H9 (cell line): Measurements from ENCODE around the gene OMD. TPM values are rescaled to one million over a fixed set of nuclear protein-coding genes. Genes with fewer than 3 reads are reported as not detected.

Experiments used
- DNase-seq: peaks from one replicate; pipeline ENCODE4 v3.0.0-alpha.2; 2017
- H2AFZ ChIP-seq: one replicate; pipeline ENCODE4 v1.6.1; 2013; ENCODE audit warnings: mild to moderate bottlenecking, low read length, control low read depth, moderate library complexity
- H2AK5ac ChIP-seq: 2 replicates; pipeline ENCODE4 v1.6.1; 2013; ENCODE audit warnings: low read length, control low read depth, mixed read lengths; ENCODE audit not compliant: insufficient read length
- H2BK120ac ChIP-seq: one replicate; pipeline ENCODE4 v1.6.1; 2013; ENCODE audit warnings: low read depth, mild to moderate bottlenecking, low read length, control low read depth, inconsistent platforms; ENCODE audit not compliant: poor library complexity, severe bottlenecking
- H2BK12ac ChIP-seq: 2 replicates; pipeline ENCODE4 v1.6.1; 2013; ENCODE audit warnings: low read length, control low read depth, mixed read lengths, low read depth; ENCODE audit not compliant: insufficient read length
- H2BK15ac ChIP-seq: 2 replicates; pipeline ENCODE4 v1.6.1; 2013; ENCODE audit warnings: low read depth, low read length, control low read depth
- H2BK20ac ChIP-seq: one replicate; pipeline ENCODE4 v1.6.1; 2013; ENCODE audit warnings: low read depth, mild to moderate bottlenecking, low read length, control low read depth, inconsistent platforms; ENCODE audit not compliant: poor library complexity, severe bottlenecking
- H2BK5ac ChIP-seq: 2 replicates; pipeline ENCODE4 v1.6.1; 2013; ENCODE audit warnings: low read length, control low read depth, mixed read lengths; ENCODE audit not compliant: insufficient read length
- H3K14ac ChIP-seq: 2 replicates; pipeline ENCODE4 v1.6.1; 2013; ENCODE audit warnings: low read length, control low read depth; ENCODE audit not compliant: insufficient read depth
- H3K18ac ChIP-seq: 2 replicates; pipeline ENCODE4 v1.6.1; 2013; ENCODE audit warnings: low read depth, mild to moderate bottlenecking, mixed read lengths, low read length, control low read depth; ENCODE audit not compliant: insufficient read length
- H3K23ac ChIP-seq: 2 replicates; pipeline ENCODE4 v1.6.1; 2013; ENCODE audit warnings: low read length, control low read depth, mixed read lengths, low read depth; ENCODE audit not compliant: insufficient read length
- H3K23me2 ChIP-seq: 2 replicates; pipeline ENCODE4 v1.6.1; 2013; ENCODE audit warnings: low read depth, mild to moderate bottlenecking, mixed read lengths, low read length, control low read depth; ENCODE audit not compliant: insufficient read length, poor library complexity, severe bottlenecking
- H3K27ac ChIP-seq: 2 replicates; pipeline ENCODE4 v1.5.1; 2013; ENCODE audit warnings: low read length, control low read depth, mixed read lengths, low read depth; ENCODE audit not compliant: insufficient read length
- H3K27me3 ChIP-seq: 2 replicates; pipeline ENCODE4 v1.6.1; 2013; ENCODE audit warnings: low read length, control low read depth, inconsistent platforms; ENCODE audit not compliant: insufficient read depth
- H3K4ac ChIP-seq: 2 replicates; pipeline ENCODE4 v1.6.1; 2013; ENCODE audit warnings: low read depth, mild to moderate bottlenecking, control low read depth, inconsistent platforms, low read length, moderate library complexity
- H3K4me1 ChIP-seq: 2 replicates; pipeline ENCODE4 v1.6.1; 2013; ENCODE audit warnings: low read length, control low read depth, inconsistent platforms; ENCODE audit not compliant: insufficient read depth
- H3K4me2 ChIP-seq: 2 replicates; pipeline ENCODE4 v1.6.1; 2013; ENCODE audit warnings: low read length, control low read depth, mixed read lengths; ENCODE audit not compliant: insufficient read length, insufficient read depth
- H3K56ac ChIP-seq: 2 replicates; pipeline ENCODE4 v1.6.1; 2013; ENCODE audit warnings: low read depth, mild to moderate bottlenecking, mixed read lengths, low read length, control low read depth; ENCODE audit not compliant: insufficient read length
- H3K79me1 ChIP-seq: 2 replicates; pipeline ENCODE4 v1.6.1; 2013; ENCODE audit warnings: low read depth, mild to moderate bottlenecking, moderate library complexity, low read length, control low read depth, inconsistent platforms; ENCODE audit not compliant: insufficient read depth, poor library complexity, severe bottlenecking
- H3K79me2 ChIP-seq: 2 replicates; pipeline ENCODE4 v1.6.1; 2013; ENCODE audit warnings: low read length, control low read depth, inconsistent platforms; ENCODE audit not compliant: insufficient read depth
- H3K9ac ChIP-seq: 2 replicates; pipeline ENCODE4 v1.6.1; 2013; ENCODE audit warnings: low read length, control low read depth, mixed read lengths; ENCODE audit not compliant: insufficient read length; ENCODE audit errors: extremely low read depth
- H3K9me3 ChIP-seq: one replicate; pipeline ENCODE4 v1.6.1; 2013; ENCODE audit warnings: low read depth, low read length, inconsistent platforms; ENCODE audit not compliant: control insufficient read depth
- H3T11ph ChIP-seq: one replicate; pipeline ENCODE4 v1.6.1; 2013; ENCODE audit warnings: mild to moderate bottlenecking, low read length, control low read depth, inconsistent platforms
- H4K20me1 ChIP-seq: one replicate; pipeline ENCODE4 v1.6.1; 2013; ENCODE audit not compliant: control insufficient read depth, insufficient read length, insufficient read depth
- H4K5ac ChIP-seq: 2 replicates; pipeline ENCODE4 v1.6.1; 2013; ENCODE audit warnings: low read depth, mild to moderate bottlenecking, mixed read lengths, low read length, control low read depth; ENCODE audit not compliant: insufficient read length
- H4K8ac ChIP-seq: replicated peaks from 2 replicates; pipeline ENCODE4 v1.6.1; 2013; ENCODE audit warnings: low read length, control low read depth, mixed read lengths, low read depth; ENCODE audit not compliant: insufficient read length
- H4K91ac ChIP-seq: 2 replicates; pipeline ENCODE4 v1.6.1; 2013; ENCODE audit warnings: low read depth, mild to moderate bottlenecking, moderate library complexity, mixed read lengths, low read length, control low read depth; ENCODE audit not compliant: insufficient read length
- H3K27ac Mint-ChIP-seq, 3 experiments: 2 replicates in 2 of 3; 3 replicates in 1 of 3; pipeline ENCODE4 v1.8.0; 2020 to 2021; ENCODE audit warnings: mixed read lengths in 3 of 3, mild to moderate bottlenecking in 1 of 3, moderate library complexity in 1 of 3
- H3K27me3 Mint-ChIP-seq: 2 replicates; pipeline ENCODE4 v1.8.0; 2021; ENCODE audit warnings: low read depth, mild to moderate bottlenecking, moderate library complexity, mixed read lengths
- H3K36me3 Mint-ChIP-seq, 3 experiments: 2 replicates in 2 of 3; 3 replicates in 1 of 3; pipeline ENCODE4 v1.8.0; 2020 to 2021; ENCODE audit warnings: low read depth in 3 of 3, mixed read lengths in 3 of 3; ENCODE audit not compliant: insufficient read depth in 1 of 3
- H3K4me1 Mint-ChIP-seq, 2 experiments: 2 replicates each; pipeline ENCODE4 v1.8.0; 2020; ENCODE audit warnings: mixed read lengths in 2 of 2
- H3K4me3 Mint-ChIP-seq, 2 experiments: 2 replicates in 1 of 2; 3 replicates in 1 of 2; pipeline ENCODE4 v1.8.0; 2020 to 2021; ENCODE audit warnings: mild to moderate bottlenecking in 2 of 2, mixed read lengths in 2 of 2, moderate library complexity in 1 of 2
- H3K9me3 Mint-ChIP-seq, 2 experiments: 2 replicates in 1 of 2; 3 replicates in 1 of 2; pipeline ENCODE4 v1.8.0; 2020; ENCODE audit warnings: mild to moderate bottlenecking in 2 of 2, mixed read lengths in 2 of 2, moderate library complexity in 1 of 2
- WGBS: extraction: QIAGEN DNeasy Blood & Tissue Kit; methylation state at CpG from one replicate; pipeline ENCODE4 v1.1.7; 2013; ENCODE audit warnings: missing lambda C conversion rate, low lambda C conversion rate, mixed read lengths; ENCODE audit not compliant: insufficient read length; ENCODE audit errors: extremely low coverage; 5-methylcytosine and 5-hydroxymethylcytosine counted together
- total RNA-seq: library from RNA; stranded (reverse); gene quantifications from 2 replicates; pipeline ENCODE4 v1.2.1, GENCODE V29; 2021
- TF ChIP-seq, protein P1 (sequence below): fragments of 200-600 bp; sonication (generic); conservative IDR thresholded peaks from 3 replicates; pipeline ENCODE4 v1.8.0; 2021; ENCODE audit warnings: antibody characterized with exemption, mild to moderate bottlenecking

Gene OMD
- total RNA-seq, 1 experiment from 2014 or later, result not detected

DNA sequence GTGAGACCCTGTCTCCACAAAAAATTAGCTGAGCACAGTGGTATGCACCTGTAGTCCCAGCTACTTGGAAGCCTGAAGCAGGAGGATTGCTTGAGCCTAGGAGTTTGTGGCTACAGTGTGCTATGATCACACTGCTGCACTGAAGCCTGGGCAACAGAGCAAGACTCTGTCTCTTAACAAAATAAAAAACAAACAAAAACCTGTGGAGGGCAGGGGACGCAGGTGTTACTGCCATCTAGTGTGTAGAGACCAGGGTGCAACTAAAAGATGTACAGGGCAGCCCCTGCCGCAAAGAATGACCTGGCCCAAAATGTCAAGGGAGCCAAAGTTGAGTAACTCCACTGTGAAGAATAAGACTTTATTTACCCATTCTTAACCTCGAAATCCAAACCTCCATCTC lies 30.9 kb upstream of the OMD start:
- Mint-ChIP-seq H3K4me1 (peaks cover 0 to 2% of the 10 kb centered on the region in 2 experiments; a peak in 1 of 4 replicates), H3K36me3 (no peaks in the 10 kb centered on the region), H3K27ac (no peak overlapping the region), H3K4me3 (no peak overlapping the region), H3K27me3 (no peaks in the 10 kb centered on the region), H3K9me3 (no peaks in the 10 kb centered on the region)
- Histone ChIP-seq H3K27ac (no peak overlapping the region), H3K23ac (no peak overlapping the region), H3K4me1 (no peaks in the 10 kb centered on the region), H2BK120ac (no peak overlapping the region), H4K8ac (no peak overlapping the region), H3K4ac (no peak overlapping the region), H3K18ac (no peak overlapping the region), H2AK5ac (no peak overlapping the region), H3K27me3 (no peaks in the 10 kb centered on the region), H3K4me2 (no peak overlapping the region), H3K23me2 (no peaks in the 10 kb centered on the region), H4K91ac (no peak overlapping the region), H3K9me3 (no peaks in the 10 kb centered on the region), H2AFZ (no peak overlapping the region), H3K79me2 (no peaks in the 10 kb centered on the region), H3K9ac (no peak overlapping the region), H4K20me1 (no peaks in the 10 kb centered on the region), H2BK20ac (no peak overlapping the region), H2BK12ac (no peak overlapping the region), H3K79me1 (no peaks in the 10 kb centered on the region), H2BK5ac (no peak overlapping the region), H3T11ph (no peak overlapping the region), H3K14ac (no peak overlapping the region), H4K5ac (no peak overlapping the region), H2BK15ac (no peak overlapping the region), H3K56ac (no peak overlapping the region)
- no CpG with 5 or more reads among the region's 3 CpGs for WGBS
- TF ChIP-seq, protein P1, sequence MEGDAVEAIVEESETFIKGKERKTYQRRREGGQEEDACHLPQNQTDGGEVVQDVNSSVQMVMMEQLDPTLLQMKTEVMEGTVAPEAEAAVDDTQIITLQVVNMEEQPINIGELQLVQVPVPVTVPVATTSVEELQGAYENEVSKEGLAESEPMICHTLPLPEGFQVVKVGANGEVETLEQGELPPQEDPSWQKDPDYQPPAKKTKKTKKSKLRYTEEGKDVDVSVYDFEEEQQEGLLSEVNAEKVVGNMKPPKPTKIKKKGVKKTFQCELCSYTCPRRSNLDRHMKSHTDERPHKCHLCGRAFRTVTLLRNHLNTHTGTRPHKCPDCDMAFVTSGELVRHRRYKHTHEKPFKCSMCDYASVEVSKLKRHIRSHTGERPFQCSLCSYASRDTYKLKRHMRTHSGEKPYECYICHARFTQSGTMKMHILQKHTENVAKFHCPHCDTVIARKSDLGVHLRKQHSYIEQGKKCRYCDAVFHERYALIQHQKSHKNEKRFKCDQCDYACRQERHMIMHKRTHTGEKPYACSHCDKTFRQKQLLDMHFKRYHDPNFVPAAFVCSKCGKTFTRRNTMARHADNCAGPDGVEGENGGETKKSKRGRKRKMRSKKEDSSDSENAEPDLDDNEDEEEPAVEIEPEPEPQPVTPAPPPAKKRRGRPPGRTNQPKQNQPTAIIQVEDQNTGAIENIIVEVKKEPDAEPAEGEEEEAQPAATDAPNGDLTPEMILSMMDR, result peak; percentile 67
- peak; percentile 40 for DNase-seq
